HepG2 (cell line): ENCODE results near the gene PARVA. TPM values are rescaled to one million over a fixed set of nuclear protein-coding genes. Genes with fewer than 3 reads are reported as not detected.
"Not testable (repeated sequence)": the region's sequence is repeated elsewhere in the genome, so short reads cannot be mapped to it uniquely, and the experiment has no call there.

Experiments
- ATAC-seq: fragments of 200-7000 bp; cut with Tn5 transposase; 3 replicates; pipeline ENCODE4 v1.9.1; 2020; ENCODE audit warnings: mild to moderate bottlenecking, moderate library complexity
- BruUV-seq: library from RNA; stranded (reverse); fragments of 400-500 nt; replicated peaks from 2 replicates; lab custom pipeline; 2021; lab: Mats Ljungman, UMichigan
- CTCF ChIA-PET: fragments of 300-600 bp; formaldehyde crosslinking; extraction: SDS; loops from one replicate; lab custom pipeline; 2021; ENCODE audit warnings: low total read pairs, inconsistent platforms, low intra/inter-chr PET ratio; lab: Yijun Ruan, JAX
- POLR2A ChIA-PET: fragments of 350-600 bp; sonication (Branson Sonifier 250); formaldehyde crosslinking; loops from one replicate; lab custom pipeline; 2020; ENCODE audit warnings: antibody characterized with exemption, inconsistent platforms; lab: Yijun Ruan, JAX
- DNase-seq: peaks from one replicate; pipeline ENCODE4 v3.0.0-alpha.2; 2015; ENCODE audit warnings: low spot score
- FAIRE-seq: peaks from 3 replicates; lab custom pipeline; 2011; peaks lifted over from hg19 to GRCh38; lab: Jason Lieb, UNC
- H2AFZ ChIP-seq: one replicate; pipeline ENCODE4 v1.6.1; 2011; ENCODE audit warnings: low read length, inconsistent platforms
- H3K27ac ChIP-seq: fragments of 300-600 bp; 3 replicates; pipeline ENCODE4 v1.8.0; 2011; ENCODE audit warnings: mixed run types, mild to moderate bottlenecking, mixed read lengths, low read length, inconsistent platforms; ENCODE audit not compliant: insufficient read depth; ENCODE audit errors: extremely low read length
- H3K27me3 ChIP-seq, 2 experiments: fragments of 200-600 bp in 1 of 2; 2 replicates in 1 of 2; 3 replicates in 1 of 2; pipeline versions ENCODE4 v1.6.0 to v1.8.0; 2011; ENCODE audit warnings: low read length in 2 of 2, mild to moderate bottlenecking in 2 of 2, moderate library complexity in 2 of 2, inconsistent platforms in 1 of 2; ENCODE audit not compliant: insufficient read depth in 2 of 2, control insufficient read depth in 1 of 2
- H3K36me3 ChIP-seq, 2 experiments: fragments of 200-600 bp in 1 of 2; replicated peaks in 1 of 2; 2 replicates in 1 of 2; 3 replicates in 1 of 2; pipeline versions ENCODE4 v1.5.1 to v1.8.0; 2011; ENCODE audit warnings: low read length in 2 of 2, inconsistent platforms in 1 of 2; ENCODE audit not compliant: insufficient read depth in 2 of 2, control insufficient read depth in 1 of 2
- H3K4me1 ChIP-seq: 2 replicates; pipeline ENCODE4 v1.5.1; 2012; ENCODE audit warnings: low read length, inconsistent platforms; ENCODE audit not compliant: insufficient read depth
- H3K4me2 ChIP-seq: 2 replicates; pipeline ENCODE4 v1.6.0; 2011; ENCODE audit warnings: low read depth, low read length, inconsistent platforms
- H3K4me3 ChIP-seq, 3 experiments: fragments of 200-600 bp in 1 of 3; sonication (generic), shearing (Covaris generic) in 1 of 3; replicated peaks in 1 of 3; 2 replicates each; pipeline ENCODE4 v1.5.1; 2011 to 2016; ENCODE audit warnings: low read length in 3 of 3, inconsistent platforms in 2 of 3, low read depth in 2 of 3, mild to moderate bottlenecking in 2 of 3, control low read depth in 1 of 3, mixed read lengths in 1 of 3; ENCODE audit not compliant: insufficient read depth in 1 of 3
- H3K79me2 ChIP-seq: one replicate; pipeline ENCODE4 v1.6.1; 2011; ENCODE audit warnings: low read length, inconsistent platforms; ENCODE audit not compliant: insufficient read depth
- H3K9ac ChIP-seq: 2 replicates; pipeline ENCODE4 v1.6.0; 2011; ENCODE audit warnings: mild to moderate bottlenecking, low read depth, low read length, inconsistent platforms; ENCODE audit not compliant: insufficient read depth
- H3K9me3 ChIP-seq: 2 replicates; pipeline ENCODE4 v1.5.1; 2012; ENCODE audit warnings: mild to moderate bottlenecking, low read length
- H4K20me1 ChIP-seq: 2 replicates; pipeline ENCODE4 v1.6.0; 2011; ENCODE audit warnings: inconsistent platforms, mild to moderate bottlenecking, low read length, moderate library complexity; ENCODE audit not compliant: insufficient read depth
- NCOA5 ChIP-seq: sonication (generic); formaldehyde crosslinking; IDR thresholded peaks from 2 replicates; pipeline ENCODE4 v1.4.0; 2020; ENCODE audit warnings: missing genetic modification reagents
- WGBS: methylation state at CpG from one replicate; pipeline ENCODE4 v1.1.6; 2017; ENCODE audit warnings: low lambda C conversion rate; 5-methylcytosine and 5-hydroxymethylcytosine counted together
- in situ Hi-C: cut with HindIII; loops from 2 replicates; pipeline ENCODE4 v1.10.0; 2017; ENCODE audit warnings: low pct_unique_long_range_greater_than_20kb; ENCODE audit not compliant: extremely low pct_ligation_motif_present
- intact Hi-C: fragments of 100-400 bp; cut with micrococcal nuclease; formaldehyde crosslinking; loops from one replicate; pipeline ENCODE4 v1.10.0; 2022; ENCODE audit not compliant: unreplicated experiment
- polyA plus RNA-seq, 8 experiments: library from polyadenylated mRNA; depleted of rRNA in 3 of 8; stranded (reverse) in 7 of 8; unstranded in 1 of 8; fragments of >200 nt; fragmentation: Illumina TruSeq in 4 of 8; extraction: Trizol in 4 of 8; gene quantifications; 2 replicates each; pipeline versions ENCODE4 v1.2.1 to v1.2.3, GENCODE V29; 2011 to 2016; ENCODE audit warnings: low read depth in 4 of 8, missing spikeins in 1 of 8, mixed read lengths in 1 of 8; ENCODE audit not compliant: insufficient read depth in 1 of 8
- total RNA-seq, 5 experiments: library from RNA; depleted of rRNA; stranded (reverse); fragments of >200 nt; fragmentation: Illumina TruSeq; extraction: Trizol; gene quantifications; 2 replicates each; pipeline ENCODE4 v1.2.3, GENCODE V29; 2016; ENCODE audit warnings: low read depth in 1 of 5
- TF ChIP-seq, protein P1 (sequence below): sonication (generic); formaldehyde crosslinking; IDR thresholded peaks from 2 replicates; pipeline ENCODE4 v1.8.1; 2022; ENCODE audit warnings: low read depth, mild to moderate bottlenecking, missing genetic modification reagents

The PARVA gene
- total and polyA plus RNA-seq, 2 of the 13 experiments (the other 11 are each of a cell fraction or from before 2014, with no cell fraction given) = 5.9 to 9.1 TPM

DNA sequence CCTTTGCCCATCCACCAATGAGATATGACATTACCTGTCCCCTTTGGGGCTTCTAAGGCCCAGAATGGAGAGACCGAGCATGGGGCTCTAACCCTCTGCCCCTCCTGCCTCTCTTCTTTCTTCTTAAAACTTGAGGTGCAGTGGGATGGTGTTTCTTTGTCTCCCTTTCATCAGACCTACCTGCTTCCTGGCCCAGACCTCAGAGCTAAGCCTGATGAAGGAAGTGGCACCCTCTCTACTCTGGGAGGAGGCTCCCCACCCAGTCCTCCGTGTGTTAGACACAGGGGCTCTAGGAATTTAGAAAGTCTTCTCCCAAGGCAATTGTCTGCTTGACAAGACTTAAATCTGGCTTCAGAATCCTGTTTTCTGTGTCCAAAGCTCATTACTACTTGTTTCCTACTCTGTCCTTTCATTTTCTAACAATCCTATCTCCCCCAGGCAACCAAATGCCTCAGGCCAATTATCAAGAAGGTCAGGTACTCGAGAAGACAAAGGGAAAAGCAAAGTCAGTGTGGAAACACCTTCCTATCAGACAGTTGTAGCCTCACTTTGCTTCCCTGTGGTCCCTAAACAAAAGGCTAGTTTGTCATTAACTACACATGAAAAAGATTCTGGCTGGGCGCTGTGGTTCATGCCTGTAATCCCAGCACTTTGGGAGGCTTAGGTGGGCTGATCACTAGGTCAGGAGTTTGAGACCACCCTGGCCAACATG is 20.3 kb upstream of the PARVA start (continued):
- TF ChIP-seq, protein P1, sequence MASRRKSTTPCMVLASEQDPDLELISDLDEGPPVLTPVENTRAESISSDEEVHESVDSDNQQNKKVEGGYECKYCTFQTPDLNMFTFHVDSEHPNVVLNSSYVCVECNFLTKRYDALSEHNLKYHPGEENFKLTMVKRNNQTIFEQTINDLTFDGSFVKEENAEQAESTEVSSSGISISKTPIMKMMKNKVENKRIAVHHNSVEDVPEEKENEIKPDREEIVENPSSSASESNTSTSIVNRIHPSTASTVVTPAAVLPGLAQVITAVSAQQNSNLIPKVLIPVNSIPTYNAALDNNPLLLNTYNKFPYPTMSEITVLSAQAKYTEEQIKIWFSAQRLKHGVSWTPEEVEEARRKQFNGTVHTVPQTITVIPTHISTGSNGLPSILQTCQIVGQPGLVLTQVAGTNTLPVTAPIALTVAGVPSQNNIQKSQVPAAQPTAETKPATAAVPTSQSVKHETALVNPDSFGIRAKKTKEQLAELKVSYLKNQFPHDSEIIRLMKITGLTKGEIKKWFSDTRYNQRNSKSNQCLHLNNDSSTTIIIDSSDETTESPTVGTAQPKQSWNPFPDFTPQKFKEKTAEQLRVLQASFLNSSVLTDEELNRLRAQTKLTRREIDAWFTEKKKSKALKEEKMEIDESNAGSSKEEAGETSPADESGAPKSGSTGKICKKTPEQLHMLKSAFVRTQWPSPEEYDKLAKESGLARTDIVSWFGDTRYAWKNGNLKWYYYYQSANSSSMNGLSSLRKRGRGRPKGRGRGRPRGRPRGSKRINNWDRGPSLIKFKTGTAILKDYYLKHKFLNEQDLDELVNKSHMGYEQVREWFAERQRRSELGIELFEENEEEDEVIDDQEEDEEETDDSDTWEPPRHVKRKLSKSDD = no peak
- TF ChIP-seq NCOA5 (CRISPR knock-in tag) = no peak

DNA sequence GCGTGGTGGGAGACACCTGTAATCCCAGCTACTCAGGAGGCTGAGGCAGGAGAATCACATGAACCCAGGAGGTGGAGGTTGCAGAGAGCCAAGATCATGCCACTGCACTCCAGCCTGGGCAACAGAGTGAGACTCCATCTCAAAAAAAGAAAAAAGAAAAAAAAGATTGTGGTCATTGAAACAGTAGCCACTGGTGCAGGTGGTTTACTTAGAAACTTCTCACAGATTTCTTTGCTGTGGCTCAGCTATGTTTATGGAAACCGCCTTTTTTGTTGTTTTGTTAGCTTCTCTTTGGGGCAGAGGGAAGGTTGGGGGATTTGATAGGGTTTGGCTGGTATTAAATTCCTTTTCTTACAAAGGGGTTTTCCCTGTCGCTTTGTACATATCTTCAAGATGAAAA is 19.7 kb upstream of the PARVA start:
- H3K27me3 ChIP-seq, H2AFZ ChIP-seq, H3K27ac ChIP-seq, H3K4me3 ChIP-seq, FAIRE-seq, H4K20me1 ChIP-seq, POLR2A ChIA-PET, H3K4me1 ChIP-seq, intact Hi-C loops, BruUV-seq, H3K9me3 ChIP-seq, H3K79me2 ChIP-seq, DNase-seq, H3K4me2 ChIP-seq, ATAC-seq, H3K9ac ChIP-seq, CTCF ChIA-PET, H3K36me3 ChIP-seq: not testable (repeated sequence)
- in situ Hi-C loops = loop anchor here (10.0 kb wide), 1 partner anchor 57 kb away; no protein-coding TSS in a partner anchor
- WGBS = 58% methylated on average over 3 of the region's 3 CpGs
